NCI-H524 (cell line): ENCODE measurements around the gene DKK2.

Source experiments
- DNase-seq, 2 experiments: peaks; one replicate each; lab custom pipeline; 2025; lab: John Stamatoyannopoulos, UW

Gene DKK2

GRCh38 chr4:107035819-107036583, at the start of gene DKK2:
TSS of gene DKK2 (minus strand) at chr4:107036313. CDS start at chr4:107035591, 722 bp downstream.
- peak in 1 of 2 experiments; percentile 16 for DNase-seq

GRCh38 chr4:107077192-107077591, 41.1 kb upstream of the DKK2 start:
- DNase-seq, result no peak

- DNase-seq, result no peak
Observed at GRCh38 chr4:107072836-107073736, 37.0 kb upstream of the DKK2 start.

GRCh38 chr4:107071108-107071507, 35.0 kb upstream of the DKK2 start:
- no peak for DNase-seq

GRCh38 chr4:107069049-107069448, 32.9 kb upstream of the DKK2 start:
- DNase-seq, result no peak

GRCh38 chr4:107068116-107068515, 32.0 kb upstream of the DKK2 start:
- DNase-seq, result no peak

- DNase-seq, result no peak
Observed at GRCh38 chr4:107066621-107067020, 30.5 kb upstream of the DKK2 start.

- no peak for DNase-seq
Observed at GRCh38 chr4:107065201-107065600, 29.1 kb upstream of the DKK2 start.

GRCh38 chr4:107060388-107060787, 24.3 kb upstream of the DKK2 start:
- DNase-seq, result no peak

- DNase-seq, result no peak
Observed at GRCh38 chr4:107058828-107059227, 22.7 kb upstream of the DKK2 start.

GRCh38 chr4:107050525-107051135, 14.5 kb upstream of the DKK2 start:
- DNase-seq, result peak in 1 of 2 experiments; percentile 7

- no peak for DNase-seq
Observed at GRCh38 chr4:107046261-107046660, 10.1 kb upstream of the DKK2 start.

- peak in 1 of 2 experiments; percentile 1 for DNase-seq
Observed at GRCh38 chr4:107044170-107044569, 8.1 kb upstream of the DKK2 start.

GRCh38 chr4:107037199-107037584, 1.1 kb upstream of the DKK2 start:
- DNase-seq, result peak in 1 of 2 experiments; percentile 40

- DNase-seq, result peak in 1 of 2 experiments; percentile 47
Observed at GRCh38 chr4:107036584-107037198, 578 bp upstream of the DKK2 start.

- peak in 1 of 2 experiments; percentile 3 for DNase-seq
Observed at GRCh38 chr4:107034996-107035818, 906 bp downstream of the DKK2 start.

- peak; percentile 76 to 77 for DNase-seq
Observed at GRCh38 chr4:107034091-107034995, 1.8 kb downstream of the DKK2 start.

- no peak for DNase-seq
Observed at GRCh38 chr4:107027379-107027778, 8.7 kb downstream of the DKK2 start.

GRCh38 chr4:107018344-107018735, 17.8 kb downstream of the DKK2 start:
- DNase-seq, result no peak
